H1 (cell line): Measurements from ENCODE around the gene SYK. TPM values are rescaled to one million over a fixed set of nuclear protein-coding genes. Genes with fewer than 3 reads are reported as not detected.

ENCODE experiments used
- CHD7 ChIP-seq: fragments of 300-600 bp; sonication (generic); IDR thresholded peaks from 2 replicates; pipeline ENCODE4 v1.7.1; 2012; ENCODE audit warnings: low read length, moderate library complexity, mild to moderate bottlenecking, inconsistent platforms; ENCODE audit not compliant: insufficient replicate concordance
- GABPA ChIP-seq: IDR thresholded peaks from 2 replicates; pipeline ENCODE4 v1.6.1; 2011; ENCODE audit warnings: mild to moderate bottlenecking, low read length, moderate library complexity, borderline replicate concordance; ENCODE audit not compliant: insufficient read depth
- KDM4A ChIP-seq: IDR thresholded peaks from one replicate; pipeline ENCODE4 v1.7.1; 2012; ENCODE audit warnings: low read depth, mild to moderate bottlenecking, moderate library complexity, low read length, inconsistent platforms; ENCODE audit not compliant: severe bottlenecking
- RXRA ChIP-seq: IDR thresholded peaks from 2 replicates; pipeline ENCODE4 v1.6.1; 2011; ENCODE audit warnings: low read depth, mild to moderate bottlenecking, low read length, moderate library complexity; ENCODE audit not compliant: insufficient read depth
- SP4 ChIP-seq: IDR thresholded peaks from 2 replicates; pipeline ENCODE4 v1.6.1; 2012; ENCODE audit warnings: low read length, inconsistent platforms
- SRF ChIP-seq: IDR thresholded peaks from 2 replicates; pipeline ENCODE4 v1.6.1; 2011; ENCODE audit warnings: mild to moderate bottlenecking, low read depth, low read length, moderate library complexity
- polyA plus RNA-seq, 7 experiments: library from polyadenylated mRNA; depleted of rRNA in 3 of 7; stranded (reverse) in 5 of 7; unstranded in 2 of 7; fragments of >200 nt in 5 of 7; fragments of 200-250 nt in 2 of 7; gene quantifications; 1 replicate in 5 of 7; 2 replicates in 1 of 7; 4 replicates in 1 of 7; pipeline versions ENCODE4 v1.2.1 to v1.2.3, GENCODE V29; 2011 to 2013; ENCODE audit warnings: missing spikeins in 2 of 7, mixed read lengths in 2 of 7
- total RNA-seq: library from RNA; stranded (reverse); fragmentation: NEBNext Ultra II Directional; extraction: Animal tissue kit (Norgen Biotek cat#: 25700); gene quantifications from 2 replicates; pipeline ENCODE4 v1.2.1, GENCODE V29; 2021

SYK gene
- total and polyA plus RNA-seq, 2 of the 8 experiments (the other 6 are each of a cell fraction or from before 2014, with no cell fraction given), result 1.5 to 4.4 TPM

GRCh38 chr9:90808890-90809685, 7.5 kb downstream of the SYK start (continued):
- no peak for TF ChIP-seq SP4
- TF ChIP-seq RXRA, result no peak
- no peak for TF ChIP-seq KDM4A
- TF ChIP-seq CHD7, result no peak
- TF ChIP-seq SRF, result no peak
- TF ChIP-seq GABPA, result no peak
